Panc1 (cell line): ENCODE measurements around the gene ZNF185. TPM values are rescaled to one million over a fixed set of nuclear protein-coding genes. Genes with fewer than 3 reads are reported as not detected.
A peak's percentile ranks its signal among the peaks of the same experiment; 100 is the strongest.

Experiments
- ATAC-seq: fragments of 200-7000 bp; cut with Tn5 transposase; 2 replicates; pipeline ENCODE4 v1.9.1; 2020; ENCODE audit warnings: mild to moderate bottlenecking, moderate library complexity
- Bru-seq: library from RNA; stranded (reverse); fragments of 400-500 nt; gene quantifications from one replicate; lab custom pipeline; 2021; lab: Mats Ljungman, UMichigan
- BruChase-seq, 2 experiments: library from RNA; stranded (reverse); fragments of 400-500 nt; gene quantifications; one replicate each; lab custom pipeline; 2021; lab: Mats Ljungman, UMichigan
- BruUV-seq: library from RNA; stranded (reverse); fragments of 400-500 nt; replicated peaks from 2 replicates; lab custom pipeline; 2021; lab: Mats Ljungman, UMichigan
- CTCF ChIA-PET: fragments of 300-600 bp; sonication (Branson Sonifier 250); formaldehyde crosslinking; loops from one replicate; lab custom pipeline; 2022; ENCODE audit warnings: antibody characterized with exemption; lab: Charles Lee
- POLR2A ChIA-PET: fragments of 300-600 bp; sonication (Branson Sonifier 250); formaldehyde crosslinking; loops from one replicate; lab custom pipeline; 2022; ENCODE audit warnings: antibody characterized with exemption; lab: Charles Lee
- DNase-seq: peaks from one replicate; pipeline ENCODE4 v3.0.0-alpha.2; 2010; ENCODE audit warnings: low read depth, low spot score
- H3K27ac ChIP-seq: 2 replicates; pipeline ENCODE4 v1.5.1; 2011; ENCODE audit warnings: mild to moderate bottlenecking, low read length, inconsistent platforms
- H3K27me3 ChIP-seq: fragments of 200-500 bp; sonication (Bioruptor generic); 2 replicates; pipeline ENCODE4 v1.6.0; 2014; ENCODE audit warnings: low read length, inconsistent platforms; ENCODE audit not compliant: control insufficient read depth, insufficient read depth
- H3K36me3 ChIP-seq: fragments of 200-500 bp; sonication (Bioruptor generic); 2 replicates; pipeline ENCODE4 v1.5.1; 2014; ENCODE audit warnings: inconsistent platforms, mild to moderate bottlenecking, low read length, moderate library complexity; ENCODE audit not compliant: control insufficient read depth, insufficient read depth
- H3K4me1 ChIP-seq: 2 replicates; pipeline ENCODE4 v1.5.1; 2011; ENCODE audit warnings: inconsistent platforms, mild to moderate bottlenecking, low read length, moderate library complexity; ENCODE audit not compliant: control insufficient read depth, insufficient read depth
- H3K4me3 ChIP-seq, 2 experiments: 2 replicates each; pipeline ENCODE4 v1.5.1; 2011 to 2012; ENCODE audit warnings: low read depth in 2 of 2, low read length in 2 of 2, mild to moderate bottlenecking in 2 of 2, inconsistent platforms in 1 of 2, moderate library complexity in 1 of 2
- H3K9me3 ChIP-seq: fragments of 200-500 bp; sonication (Bioruptor generic); 2 replicates; pipeline ENCODE4 v1.5.1; 2014; ENCODE audit warnings: low read depth, mild to moderate bottlenecking, inconsistent platforms, low read length, moderate library complexity; ENCODE audit not compliant: control insufficient read depth, insufficient read depth
- POLR2AphosphoS5 ChIP-seq: IDR thresholded peaks from 2 replicates; pipeline ENCODE4 v1.6.1; 2012; ENCODE audit warnings: mild to moderate bottlenecking, low read depth, low read length, moderate library complexity
- SIN3A ChIP-seq: IDR thresholded peaks from 2 replicates; pipeline ENCODE4 v1.6.1; 2012; ENCODE audit warnings: low read depth, mild to moderate bottlenecking, low read length, moderate library complexity, borderline replicate concordance; ENCODE audit not compliant: insufficient read depth
- TCF7L2 ChIP-seq: IDR thresholded peaks from 2 replicates; pipeline ENCODE4 v1.6.1; 2011; ENCODE audit warnings: mild to moderate bottlenecking, low read depth, low read length, inconsistent platforms
- in situ Hi-C: cut with HindIII; loops from 2 replicates; pipeline ENCODE4 v1.10.0; 2016; ENCODE audit warnings: low sequenced_read_pairs, low pct_unique_long_range_greater_than_20kb
- intact Hi-C: fragments of 100-400 bp; cut with micrococcal nuclease; formaldehyde crosslinking; loops from one replicate; pipeline ENCODE4 v1.10.0; 2022; ENCODE audit not compliant: unreplicated experiment
- long read RNA-seq: library from polyadenylated mRNA; unstranded; transcript quantifications from one replicate; pipeline ENCODE4 v2.0.0, GENCODE V29; 2021; ENCODE audit not compliant: unreplicated experiment
- polyA plus RNA-seq: library from polyadenylated mRNA; unstranded; fragments of >200 nt; gene quantifications from one replicate; pipeline ENCODE4 v1.2.1, GENCODE V29; 2012; ENCODE audit warnings: missing spikeins; ENCODE audit not compliant: insufficient read length
- total RNA-seq: library from RNA; stranded (reverse); gene quantifications from one replicate; pipeline ENCODE4 v1.2.1, GENCODE V29; 2021; ENCODE audit not compliant: unreplicated experiment
- TF ChIP-seq, protein P1 (sequence below), 2 experiments: IDR thresholded peaks; 2 replicates each; pipeline ENCODE4 v1.6.1; 2011 to 2012; ENCODE audit warnings: low read depth in 2 of 2, control low read depth in 1 of 2, low read length in 1 of 2, mild to moderate bottlenecking in 1 of 2, moderate library complexity in 1 of 2; ENCODE audit not compliant: insufficient read depth in 1 of 2
- TF ChIP-seq, protein P2 (sequence below): fragments of 450-650 bp; IDR thresholded peaks from 2 replicates; pipeline ENCODE4 v1.5.1; 2017; ENCODE audit warnings: mild to moderate bottlenecking

The ZNF185 gene
- 5.4 TPM for total RNA-seq
- 5.4 TPM for polyA plus RNA-seq
- percentile 39 among the genes with signal in this experiment for Bru-seq, nascent RNA
- BruChase-seq, experiment 1, labeled RNA remaining after a 2-hour chase: percentile 37 among the genes with signal in this experiment
- percentile 41 among the genes with signal in this experiment for BruChase-seq, experiment 2, labeled RNA remaining after a 6-hour chase
- long read RNA-seq, partial matches to known transcripts: 1 of 4 reads
- long read RNA-seq, other reads (novel, unspliced or antisense): 3 of 4 reads

DNA sequence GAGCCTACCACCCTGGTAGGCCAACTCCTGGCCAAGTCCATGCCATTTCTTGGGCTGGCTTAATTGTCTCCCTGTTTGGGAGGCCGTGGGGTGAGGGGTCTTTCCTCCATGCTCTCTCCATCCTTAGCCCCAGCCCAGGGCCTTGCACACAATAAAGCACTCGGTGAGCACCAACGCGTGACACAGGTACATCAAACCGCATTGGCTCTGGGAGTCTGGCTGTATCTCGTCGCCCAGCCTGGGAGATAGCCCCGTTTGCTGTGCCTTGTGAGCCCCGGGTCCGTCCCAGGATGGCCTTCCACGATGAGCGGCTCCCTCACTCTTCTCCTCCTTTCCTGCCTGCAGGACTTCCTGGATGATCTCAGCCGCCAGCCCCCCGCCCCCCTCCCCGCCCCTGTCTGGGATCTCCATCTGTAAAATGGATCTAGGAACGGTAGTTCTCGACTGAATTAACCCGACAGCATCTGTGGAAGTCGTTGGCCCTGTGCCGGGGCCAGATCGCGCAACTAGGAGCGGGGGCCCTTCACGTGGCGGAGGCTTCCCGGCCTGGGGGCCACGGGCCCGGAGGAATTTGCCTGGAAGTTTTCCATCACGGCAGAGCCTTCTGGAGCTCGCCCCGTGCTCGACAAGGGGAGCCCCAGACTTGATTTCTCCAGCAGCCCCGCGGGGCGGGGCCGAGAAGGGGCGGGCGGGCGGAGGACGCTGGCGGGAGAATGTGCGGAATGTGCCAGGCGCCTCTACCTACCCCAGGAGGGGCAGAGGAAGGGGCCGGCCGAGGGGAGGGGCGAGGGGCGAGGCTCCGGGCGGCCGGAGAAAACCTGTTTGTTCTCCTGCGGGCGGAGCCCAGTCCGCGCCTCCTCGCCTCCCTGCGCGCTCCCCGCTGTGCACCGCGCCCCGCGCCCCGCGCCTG is at the start of gene ZNF185:
ZNF185 (plus strand) TSS at position 846 of the 910 bp plus-strand sequence. CDS start 16,423 bp downstream, outside the sequence.
- BruUV-seq: no TSS peak
- Histone ChIP-seq H3K27me3 (no peaks in the 10 kb centered on the region), H3K4me3 (peak within 1 kb of the TSS; percentile 31 to 54), H3K9me3 (no peaks in the 10 kb centered on the region), H3K36me3 (no peaks in the 10 kb centered on the region), H3K4me1 (no peaks in the 10 kb centered on the region), H3K27ac (no peak within 1 kb of the TSS)
- ChIA-PET POLR2A (no interaction called here), CTCF (no interaction called here)
- ATAC-seq: peak; percentile 63
- intact Hi-C loops (no loop called here), in situ Hi-C loops (no loop called here)
- no peak for DNase-seq
- TF ChIP-seq POLR2AphosphoS5: no peak
- TF ChIP-seq SIN3A: no peak
- TF ChIP-seq, protein P1, sequence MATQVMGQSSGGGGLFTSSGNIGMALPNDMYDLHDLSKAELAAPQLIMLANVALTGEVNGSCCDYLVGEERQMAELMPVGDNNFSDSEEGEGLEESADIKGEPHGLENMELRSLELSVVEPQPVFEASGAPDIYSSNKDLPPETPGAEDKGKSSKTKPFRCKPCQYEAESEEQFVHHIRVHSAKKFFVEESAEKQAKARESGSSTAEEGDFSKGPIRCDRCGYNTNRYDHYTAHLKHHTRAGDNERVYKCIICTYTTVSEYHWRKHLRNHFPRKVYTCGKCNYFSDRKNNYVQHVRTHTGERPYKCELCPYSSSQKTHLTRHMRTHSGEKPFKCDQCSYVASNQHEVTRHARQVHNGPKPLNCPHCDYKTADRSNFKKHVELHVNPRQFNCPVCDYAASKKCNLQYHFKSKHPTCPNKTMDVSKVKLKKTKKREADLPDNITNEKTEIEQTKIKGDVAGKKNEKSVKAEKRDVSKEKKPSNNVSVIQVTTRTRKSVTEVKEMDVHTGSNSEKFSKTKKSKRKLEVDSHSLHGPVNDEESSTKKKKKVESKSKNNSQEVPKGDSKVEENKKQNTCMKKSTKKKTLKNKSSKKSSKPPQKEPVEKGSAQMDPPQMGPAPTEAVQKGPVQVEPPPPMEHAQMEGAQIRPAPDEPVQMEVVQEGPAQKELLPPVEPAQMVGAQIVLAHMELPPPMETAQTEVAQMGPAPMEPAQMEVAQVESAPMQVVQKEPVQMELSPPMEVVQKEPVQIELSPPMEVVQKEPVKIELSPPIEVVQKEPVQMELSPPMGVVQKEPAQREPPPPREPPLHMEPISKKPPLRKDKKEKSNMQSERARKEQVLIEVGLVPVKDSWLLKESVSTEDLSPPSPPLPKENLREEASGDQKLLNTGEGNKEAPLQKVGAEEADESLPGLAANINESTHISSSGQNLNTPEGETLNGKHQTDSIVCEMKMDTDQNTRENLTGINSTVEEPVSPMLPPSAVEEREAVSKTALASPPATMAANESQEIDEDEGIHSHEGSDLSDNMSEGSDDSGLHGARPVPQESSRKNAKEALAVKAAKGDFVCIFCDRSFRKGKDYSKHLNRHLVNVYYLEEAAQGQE (IDR thresholded peaks at IDR 0.05; ENCODE audit: insufficient read depth in 1 of 2, low read depth in 2 of 2, low read length in 1 of 2): no peak
- no peak for TF ChIP-seq TCF7L2
- TF ChIP-seq, protein P2, sequence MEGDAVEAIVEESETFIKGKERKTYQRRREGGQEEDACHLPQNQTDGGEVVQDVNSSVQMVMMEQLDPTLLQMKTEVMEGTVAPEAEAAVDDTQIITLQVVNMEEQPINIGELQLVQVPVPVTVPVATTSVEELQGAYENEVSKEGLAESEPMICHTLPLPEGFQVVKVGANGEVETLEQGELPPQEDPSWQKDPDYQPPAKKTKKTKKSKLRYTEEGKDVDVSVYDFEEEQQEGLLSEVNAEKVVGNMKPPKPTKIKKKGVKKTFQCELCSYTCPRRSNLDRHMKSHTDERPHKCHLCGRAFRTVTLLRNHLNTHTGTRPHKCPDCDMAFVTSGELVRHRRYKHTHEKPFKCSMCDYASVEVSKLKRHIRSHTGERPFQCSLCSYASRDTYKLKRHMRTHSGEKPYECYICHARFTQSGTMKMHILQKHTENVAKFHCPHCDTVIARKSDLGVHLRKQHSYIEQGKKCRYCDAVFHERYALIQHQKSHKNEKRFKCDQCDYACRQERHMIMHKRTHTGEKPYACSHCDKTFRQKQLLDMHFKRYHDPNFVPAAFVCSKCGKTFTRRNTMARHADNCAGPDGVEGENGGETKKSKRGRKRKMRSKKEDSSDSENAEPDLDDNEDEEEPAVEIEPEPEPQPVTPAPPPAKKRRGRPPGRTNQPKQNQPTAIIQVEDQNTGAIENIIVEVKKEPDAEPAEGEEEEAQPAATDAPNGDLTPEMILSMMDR: no peak

DNA sequence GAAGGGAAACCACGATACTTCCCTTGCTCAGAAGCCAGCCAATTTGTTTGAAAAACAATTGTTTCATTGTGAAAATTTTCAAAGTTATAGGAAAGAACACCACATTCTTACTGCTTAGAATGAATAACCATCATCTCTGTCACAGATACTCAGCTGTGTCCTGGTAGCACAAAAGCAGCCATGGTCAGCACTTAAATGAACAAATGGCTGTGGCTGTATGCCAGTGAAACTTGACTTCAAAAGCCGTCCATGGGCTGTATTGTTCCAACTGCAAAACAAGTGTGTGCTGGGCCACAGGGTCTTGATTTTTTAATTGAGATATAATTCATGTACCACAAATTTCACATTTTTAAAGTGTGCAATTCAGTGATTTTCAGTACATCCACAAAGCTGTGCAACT is 47.4 kb upstream of the ZNF185 start:
- no peak for ATAC-seq
- Histone ChIP-seq H3K4me3 (no peak overlapping the region), H3K36me3 (no peaks in the 10 kb centered on the region; the same call in 1 of the 2 replicates), H3K27me3 (no peaks in the 10 kb centered on the region), H3K9me3 (no peaks in the 10 kb centered on the region), H3K4me1 (no peaks in the 10 kb centered on the region), H3K27ac (no peak overlapping the region)
- POLR2A ChIA-PET: no interaction called here
- intact Hi-C loops: no loop called here
- CTCF ChIA-PET: interaction anchor here (0.6 kb wide), 1 partner anchor 238 kb away, joined by 4 read pairs; no protein-coding TSS in a partner anchor
- in situ Hi-C loops: no loop called here
- no peak for DNase-seq
- BruUV-seq: no TSS peak
- no peak for TF ChIP-seq TCF7L2
- TF ChIP-seq, protein P2: no peak
- no peak for TF ChIP-seq SIN3A
- TF ChIP-seq, protein P1 (IDR thresholded peaks at IDR 0.05; ENCODE audit: insufficient read depth in 1 of 2, low read depth in 2 of 2, low read length in 1 of 2): no peak
- TF ChIP-seq POLR2AphosphoS5: no peak
